ENCODE measurements around the gene MRGPRD.

MRGPRD gene

GRCh38 chr11:69007975-69008381 lies 27.2 kb upstream of the MRGPRD start:
- H3K4me3 ChIP-seq (ENCODE audit: low read depth in 1 of 2, low read length in 2 of 2), result no peak overlapping the region
- H4K20me1 ChIP-seq (ENCODE audit: insufficient read depth, low read length), result peaks cover 15% of the 10 kb centered on the region
- H3K36me3 ChIP-seq (ENCODE audit: insufficient read depth, low read length), result no peaks in the 10 kb centered on the region
- no peak overlapping the region for H3K27ac ChIP-seq (ENCODE audit: low read length)
- no peak overlapping the region for H3K9ac ChIP-seq (ENCODE audit: low read depth, low read length)
- H3K4me2 ChIP-seq (ENCODE audit: insufficient read depth, low read length), result no peak overlapping the region
- ATAC-seq (ENCODE audit: insufficient read depth, low read depth), result no peak
- H3K4me1 ChIP-seq (ENCODE audit: insufficient read depth, low read length), result no peaks in the 10 kb centered on the region
- TF ChIP-seq EZH2 (IDR thresholded peaks at IDR 0.05; ENCODE audit: borderline replicate concordance, low read depth, low read length, severe bottlenecking) (no peak), CTCF (IDR thresholded peaks at IDR 0.05; ENCODE audit: borderline replicate concordance, extremely low read depth, low read length, poor library complexity, severe bottlenecking) (no peak)
- no peaks in the 10 kb centered on the region for H3K9me3 ChIP-seq (ENCODE audit: insufficient read depth, low read length, severe bottlenecking)
- DNase-seq, result no peak
- H2AFZ ChIP-seq (ENCODE audit: low read depth, low read length), result no peak overlapping the region
- no peaks in the 10 kb centered on the region for H3K79me2 ChIP-seq (ENCODE audit: insufficient read depth, low read length)
- peaks cover 28% of the 10 kb centered on the region for H3K27me3 ChIP-seq (ENCODE audit: insufficient read depth, low read length, poor library complexity)

- H3K4me3 ChIP-seq (ENCODE audit: low read depth in 1 of 2, low read length in 2 of 2), result no peak overlapping the region
Measured at GRCh38 chr11:69006816-69007215, 26.0 kb upstream of the MRGPRD start.

GRCh38 chr11:69005631-69006368 lies 25.0 kb upstream of the MRGPRD start:
- H3K4me1 ChIP-seq (ENCODE audit: insufficient read depth, low read length), result no peaks in the 10 kb centered on the region
- H3K36me3 ChIP-seq (ENCODE audit: insufficient read depth, low read length), result no peaks in the 10 kb centered on the region
- ATAC-seq (ENCODE audit: insufficient read depth, low read depth) (no peak), DNase-seq (no peak)
- TF ChIP-seq CTCF (IDR thresholded peaks at IDR 0.05; ENCODE audit: borderline replicate concordance, extremely low read depth, low read length, poor library complexity, severe bottlenecking) (no peak), EZH2 (IDR thresholded peaks at IDR 0.05; ENCODE audit: borderline replicate concordance, low read depth, low read length, severe bottlenecking) (no peak)
- H3K9me3 ChIP-seq (ENCODE audit: insufficient read depth, low read length, severe bottlenecking), result no peaks in the 10 kb centered on the region
- H3K9ac ChIP-seq (ENCODE audit: low read depth, low read length), result no peak overlapping the region
- H3K79me2 ChIP-seq (ENCODE audit: insufficient read depth, low read length), result no peaks in the 10 kb centered on the region
- H4K20me1 ChIP-seq (ENCODE audit: insufficient read depth, low read length), result 0 out of 2 replicates have a peak, but pooled peaks cover 10% of the 10 kb centered on the region
- H3K27ac ChIP-seq (ENCODE audit: low read length), result no peak overlapping the region
- no peak overlapping the region for H2AFZ ChIP-seq (ENCODE audit: low read depth, low read length)
- H3K27me3 ChIP-seq (ENCODE audit: insufficient read depth, low read length, poor library complexity), result peaks cover 15% of the 10 kb centered on the region
- no peak overlapping the region for H3K4me3 ChIP-seq (ENCODE audit: low read depth in 1 of 2, low read length in 2 of 2)
- H3K4me2 ChIP-seq (ENCODE audit: insufficient read depth, low read length), result no peak overlapping the region

More at GRCh38 chr11:69006816-69007215, 26.0 kb upstream of the MRGPRD start:
- no peaks in the 10 kb centered on the region for H3K9me3 ChIP-seq (ENCODE audit: insufficient read depth, low read length, severe bottlenecking)
- H3K27me3 ChIP-seq (ENCODE audit: insufficient read depth, low read length, poor library complexity), result peaks cover 25% of the 10 kb centered on the region
- H2AFZ ChIP-seq (ENCODE audit: low read depth, low read length), result no peak overlapping the region
- TF ChIP-seq CTCF (IDR thresholded peaks at IDR 0.05; ENCODE audit: borderline replicate concordance, extremely low read depth, low read length, poor library complexity, severe bottlenecking) (no peak), EZH2 (IDR thresholded peaks at IDR 0.05; ENCODE audit: borderline replicate concordance, low read depth, low read length, severe bottlenecking) (no peak)
- H3K9ac ChIP-seq (ENCODE audit: low read depth, low read length), result no peak overlapping the region
- ATAC-seq (ENCODE audit: insufficient read depth, low read depth) (no peak), DNase-seq (no peak)
- no peak overlapping the region for H3K4me2 ChIP-seq (ENCODE audit: insufficient read depth, low read length)
- H3K4me1 ChIP-seq (ENCODE audit: insufficient read depth, low read length), result no peaks in the 10 kb centered on the region
- H3K79me2 ChIP-seq (ENCODE audit: insufficient read depth, low read length), result no peaks in the 10 kb centered on the region
- H3K27ac ChIP-seq (ENCODE audit: low read length), result no peak overlapping the region
- H4K20me1 ChIP-seq (ENCODE audit: insufficient read depth, low read length), result peaks cover 12% of the 10 kb centered on the region; the same call in 1 of the 2 replicates
- no peaks in the 10 kb centered on the region for H3K36me3 ChIP-seq (ENCODE audit: insufficient read depth, low read length)
